Vagina (tissue), 2 donors: ENCODE data around the gene TEAD1.

ENCODE experiments used
- POLR2A ChIP-seq, 2 donors: fragments of 450-650 bp; IDR thresholded peaks; one replicate each; pipeline ENCODE4 v1.6.1; 2017; ENCODE audit warnings: antibody characterized with exemption in 2 of 2, mild to moderate bottlenecking in 2 of 2, moderate library complexity in 2 of 2
- TF ChIP-seq, protein P1 (sequence below), 3 experiments: fragments of 450-650 bp in 2 of 3; fragments of 200-600 bp in 1 of 3; sonication (generic) in 1 of 3; IDR thresholded peaks; one replicate each; pipeline ENCODE4 v1.5.1; 2017 to 2019; ENCODE audit warnings: antibody characterized with exemption in 3 of 3, mild to moderate bottlenecking in 2 of 3, moderate library complexity in 2 of 3

DNA sequence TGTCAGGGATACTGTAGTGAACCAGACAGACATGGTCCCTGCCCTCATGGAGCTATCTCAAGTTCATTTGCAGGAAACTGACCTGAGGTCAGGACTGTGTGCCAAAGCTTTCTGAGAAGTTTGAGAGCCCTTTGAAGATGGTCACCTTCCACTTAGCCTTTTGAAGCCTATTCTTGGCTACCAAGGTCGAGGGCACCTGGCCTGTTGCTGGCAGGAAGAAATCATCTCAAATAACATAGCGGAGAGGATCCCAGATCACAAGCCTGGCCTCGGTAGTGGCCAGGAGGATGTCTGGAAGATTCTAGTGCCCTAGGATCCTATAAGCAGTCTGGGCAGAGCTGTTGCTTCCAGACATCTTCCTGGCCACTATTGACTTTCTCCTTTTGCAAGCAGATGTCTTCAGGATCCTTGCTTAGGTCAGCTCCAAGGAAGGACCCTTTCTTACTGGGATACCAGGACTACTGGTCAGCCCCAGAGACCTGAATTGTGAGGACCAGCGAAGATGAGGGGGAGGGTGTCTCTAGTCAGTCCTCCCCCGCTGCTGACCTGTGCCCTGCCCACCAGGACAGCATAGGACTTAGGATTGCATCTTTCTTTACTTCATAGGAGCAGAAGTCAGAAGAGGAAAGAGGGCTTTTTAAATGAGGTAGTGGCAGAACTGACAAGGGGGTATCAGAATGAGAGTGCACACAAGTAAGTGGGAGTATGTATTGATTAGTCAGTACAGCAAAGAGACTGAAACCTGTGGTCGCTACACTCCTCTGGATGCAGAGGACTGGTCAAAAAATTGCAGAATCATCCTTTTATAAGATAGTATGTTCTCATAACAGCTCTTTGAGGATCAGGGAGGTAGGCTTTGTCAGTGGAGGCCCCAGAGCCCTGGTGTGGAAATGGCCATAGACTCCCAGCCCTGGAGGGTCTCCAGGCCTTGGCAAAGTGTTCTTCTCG lies 94.8 kb downstream of the TEAD1 start:
- TF ChIP-seq, protein P1, sequence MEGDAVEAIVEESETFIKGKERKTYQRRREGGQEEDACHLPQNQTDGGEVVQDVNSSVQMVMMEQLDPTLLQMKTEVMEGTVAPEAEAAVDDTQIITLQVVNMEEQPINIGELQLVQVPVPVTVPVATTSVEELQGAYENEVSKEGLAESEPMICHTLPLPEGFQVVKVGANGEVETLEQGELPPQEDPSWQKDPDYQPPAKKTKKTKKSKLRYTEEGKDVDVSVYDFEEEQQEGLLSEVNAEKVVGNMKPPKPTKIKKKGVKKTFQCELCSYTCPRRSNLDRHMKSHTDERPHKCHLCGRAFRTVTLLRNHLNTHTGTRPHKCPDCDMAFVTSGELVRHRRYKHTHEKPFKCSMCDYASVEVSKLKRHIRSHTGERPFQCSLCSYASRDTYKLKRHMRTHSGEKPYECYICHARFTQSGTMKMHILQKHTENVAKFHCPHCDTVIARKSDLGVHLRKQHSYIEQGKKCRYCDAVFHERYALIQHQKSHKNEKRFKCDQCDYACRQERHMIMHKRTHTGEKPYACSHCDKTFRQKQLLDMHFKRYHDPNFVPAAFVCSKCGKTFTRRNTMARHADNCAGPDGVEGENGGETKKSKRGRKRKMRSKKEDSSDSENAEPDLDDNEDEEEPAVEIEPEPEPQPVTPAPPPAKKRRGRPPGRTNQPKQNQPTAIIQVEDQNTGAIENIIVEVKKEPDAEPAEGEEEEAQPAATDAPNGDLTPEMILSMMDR (IDR thresholded peaks at IDR 0.05) = no peak
- TF ChIP-seq POLR2A (IDR thresholded peaks at IDR 0.05) = no peak
